DND-41 (cell line): ENCODE results near the gene ARFIP1.

Source experiments
- EZH2 ChIP-seq: IDR thresholded peaks from 3 replicates; pipeline ENCODE4 v1.6.1; 2012; ENCODE audit warnings: borderline replicate concordance, low read depth, mild to moderate bottlenecking, moderate library complexity, low read length, inconsistent platforms; ENCODE audit not compliant: severe bottlenecking
- TF ChIP-seq, protein P1 (sequence below): IDR thresholded peaks from 2 replicates; pipeline ENCODE4 v1.5.1; 2012; ENCODE audit warnings: borderline replicate concordance, low read length, moderate library complexity, mild to moderate bottlenecking; ENCODE audit not compliant: poor library complexity, severe bottlenecking; ENCODE audit errors: extremely low read depth

GRCh38 chr4:152771741-152772533, 7.8 kb upstream of the ARFIP1 start:
- TF ChIP-seq, protein P1, sequence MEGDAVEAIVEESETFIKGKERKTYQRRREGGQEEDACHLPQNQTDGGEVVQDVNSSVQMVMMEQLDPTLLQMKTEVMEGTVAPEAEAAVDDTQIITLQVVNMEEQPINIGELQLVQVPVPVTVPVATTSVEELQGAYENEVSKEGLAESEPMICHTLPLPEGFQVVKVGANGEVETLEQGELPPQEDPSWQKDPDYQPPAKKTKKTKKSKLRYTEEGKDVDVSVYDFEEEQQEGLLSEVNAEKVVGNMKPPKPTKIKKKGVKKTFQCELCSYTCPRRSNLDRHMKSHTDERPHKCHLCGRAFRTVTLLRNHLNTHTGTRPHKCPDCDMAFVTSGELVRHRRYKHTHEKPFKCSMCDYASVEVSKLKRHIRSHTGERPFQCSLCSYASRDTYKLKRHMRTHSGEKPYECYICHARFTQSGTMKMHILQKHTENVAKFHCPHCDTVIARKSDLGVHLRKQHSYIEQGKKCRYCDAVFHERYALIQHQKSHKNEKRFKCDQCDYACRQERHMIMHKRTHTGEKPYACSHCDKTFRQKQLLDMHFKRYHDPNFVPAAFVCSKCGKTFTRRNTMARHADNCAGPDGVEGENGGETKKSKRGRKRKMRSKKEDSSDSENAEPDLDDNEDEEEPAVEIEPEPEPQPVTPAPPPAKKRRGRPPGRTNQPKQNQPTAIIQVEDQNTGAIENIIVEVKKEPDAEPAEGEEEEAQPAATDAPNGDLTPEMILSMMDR = no peak
- TF ChIP-seq EZH2 = no peak
